ENCODE results near the gene MED12L.

MED12L gene

GRCh38 chr3:151174351-151174750 is 88.9 kb downstream of the MED12L start:
- DNase-seq (ENCODE audit: low spot score), result no peak

GRCh38 chr3:151175952-151176351 is 90.5 kb downstream of the MED12L start:
- no peak for DNase-seq (ENCODE audit: low spot score)

- DNase-seq (ENCODE audit: low spot score), result no peak
Observed at GRCh38 chr3:151178208-151178845, 92.9 kb downstream of the MED12L start.

- DNase-seq (ENCODE audit: low spot score), result no peak
Observed at GRCh38 chr3:151182349-151183079, 97.0 kb downstream of the MED12L start.

GRCh38 chr3:151183265-151183671 is 97.8 kb downstream of the MED12L start:
- DNase-seq (ENCODE audit: low spot score), result no peak

- no peak for DNase-seq (ENCODE audit: low spot score)
Observed at GRCh38 chr3:151191095-151191494, 105.6 kb downstream of the MED12L start.

GRCh38 chr3:151192545-151192944 is 107.1 kb downstream of the MED12L start:
- no peak for DNase-seq (ENCODE audit: low spot score)

- no peak for DNase-seq (ENCODE audit: low spot score)
Observed at GRCh38 chr3:151195826-151196225, 110.4 kb downstream of the MED12L start.

- no peak for DNase-seq (ENCODE audit: low spot score)
Observed at GRCh38 chr3:151196434-151196833, 111.0 kb downstream of the MED12L start.

GRCh38 chr3:151197228-151197627 is 111.8 kb downstream of the MED12L start:
- no peak for DNase-seq (ENCODE audit: low spot score)

- DNase-seq (ENCODE audit: low spot score), result no peak
Observed at GRCh38 chr3:151197981-151198767, 112.7 kb downstream of the MED12L start.

GRCh38 chr3:151198849-151199248 is 113.4 kb downstream of the MED12L start:
- no peak for DNase-seq (ENCODE audit: low spot score)

GRCh38 chr3:151199554-151200438 is 114.3 kb downstream of the MED12L start:
- no peak for DNase-seq (ENCODE audit: low spot score)

GRCh38 chr3:151200586-151200985 is 115.1 kb downstream of the MED12L start:
- no peak for DNase-seq (ENCODE audit: low spot score)

- no peak for DNase-seq (ENCODE audit: low spot score)
Observed at GRCh38 chr3:151201051-151201730, 115.7 kb downstream of the MED12L start.

GRCh38 chr3:151203051-151203420 is 117.6 kb downstream of the MED12L start, which contains the start of gene GPR171:
Gene GPR171, minus strand, starts transcription at chr3:151203216. Its CDS starts 3,830 bp downstream, at chr3:151199386.
- no peak for DNase-seq (ENCODE audit: low spot score)

GRCh38 chr3:151204530-151205402 is 119.3 kb downstream of the MED12L start:
- no peak for DNase-seq (ENCODE audit: low spot score)

- no peak for DNase-seq (ENCODE audit: low spot score)
Observed at GRCh38 chr3:151205482-151205881, 120.0 kb downstream of the MED12L start.

GRCh38 chr3:151206201-151206600 is 120.7 kb downstream of the MED12L start:
- no peak for DNase-seq (ENCODE audit: low spot score)

- no peak for DNase-seq (ENCODE audit: low spot score)
Observed at GRCh38 chr3:151209654-151210053, 124.2 kb downstream of the MED12L start.
